MG63 (cell line): ENCODE data around the gene MCTP1. TPM values are rescaled to one million over a fixed set of nuclear protein-coding genes. Genes with fewer than 3 reads are reported as not detected.
"Not testable (repeated sequence)": the region's sequence is repeated elsewhere in the genome, so short reads cannot be mapped to it uniquely, and the experiment has no call there.

Source experiments
- DNase-seq: peaks from one replicate; pipeline ENCODE4 v3.0.0-alpha.2; 2020
- H3K27me3 ChIP-seq: fragments of 250-450 bp; sonication (Bioruptor Pico); 2 replicates; pipeline ENCODE4 v1.5.1; 2020; ENCODE audit warnings: mild to moderate bottlenecking, moderate library complexity
- H3K36me3 ChIP-seq: fragments of 250-450 bp; sonication (Bioruptor Pico); 2 replicates; pipeline ENCODE4 v1.5.1; 2020; ENCODE audit warnings: mild to moderate bottlenecking, moderate library complexity
- H3K4me3 ChIP-seq: fragments of 250-450 bp; sonication (Bioruptor Pico); 2 replicates; pipeline ENCODE4 v1.5.1; 2020; ENCODE audit warnings: mild to moderate bottlenecking, moderate library complexity
- H3K9me3 ChIP-seq: fragments of 250-450 bp; sonication (Bioruptor Pico); 2 replicates; pipeline ENCODE4 v1.5.1; 2020; ENCODE audit warnings: mild to moderate bottlenecking, moderate library complexity
- total RNA-seq: library from RNA; depleted of rRNA; stranded (reverse); fragments of >200 nt; shearing (Covaris generic); gene quantifications from 2 replicates; pipeline ENCODE4 v1.2.3, GENCODE V29; 2014; ENCODE audit warnings: low replicate concordance

MCTP1 gene
- total RNA-seq, 1 experiment from 2014 or later = 3.1 TPM

DNA sequence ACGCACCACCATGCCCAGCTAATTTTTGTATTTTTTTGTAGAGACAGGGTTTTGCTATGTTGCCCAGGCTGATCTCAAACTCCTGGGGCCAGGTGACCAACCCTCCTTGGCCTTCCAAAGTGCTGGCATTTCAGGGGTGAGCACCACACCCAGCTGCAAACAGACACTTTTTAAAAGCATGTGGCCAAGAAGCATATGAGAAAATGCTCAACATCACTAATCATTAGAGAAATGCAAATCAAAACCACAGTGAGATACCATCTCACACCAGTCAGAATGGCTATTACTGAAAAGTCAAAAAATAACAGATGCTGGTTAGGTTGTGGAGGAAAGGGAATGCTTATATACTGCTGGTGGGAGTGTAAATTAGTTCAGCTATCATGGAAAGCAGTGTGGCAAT, 439.2 kb downstream of the MCTP1 start:
- DNase-seq, H3K4me3 ChIP-seq, H3K9me3 ChIP-seq, H3K36me3 ChIP-seq, H3K27me3 ChIP-seq: not testable (repeated sequence)

DNA sequence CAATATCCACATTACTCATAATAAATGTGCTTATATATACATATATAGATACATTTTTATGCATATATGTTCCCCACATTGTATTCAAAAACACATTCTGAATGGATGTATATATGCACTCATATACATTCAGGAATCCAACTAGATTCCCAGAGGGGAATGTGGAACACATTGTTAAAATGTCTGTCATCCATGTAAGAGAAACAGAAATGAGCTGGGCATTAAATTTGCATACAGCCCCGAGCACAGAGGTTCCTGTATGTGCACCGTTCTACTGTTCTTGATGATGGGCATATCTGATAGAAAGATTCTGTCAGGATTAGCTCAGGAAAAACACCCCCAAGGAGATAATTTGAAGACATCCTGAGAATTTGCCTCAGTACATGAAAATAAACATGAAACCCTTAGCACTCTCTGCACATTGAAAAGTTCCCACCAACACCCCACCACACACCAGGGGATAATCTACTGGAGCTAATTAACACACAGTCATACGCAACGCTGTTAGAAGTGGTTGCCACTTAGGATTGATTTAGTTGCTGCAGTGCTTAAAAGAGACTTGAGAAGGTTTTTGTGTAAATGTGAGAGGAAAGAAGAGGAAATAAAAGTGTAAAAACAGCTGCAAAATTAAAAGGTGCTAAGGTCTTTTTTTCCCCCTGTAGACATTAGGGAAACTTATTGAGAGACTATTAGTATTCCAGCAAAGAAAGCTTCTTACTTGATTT, 443.1 kb downstream of the MCTP1 start:
- no peak for DNase-seq
- Histone ChIP-seq H3K9me3 (no peaks in the 10 kb centered on the region), H3K36me3 (no peaks in the 10 kb centered on the region), H3K27me3 (peaks cover 4% of the 10 kb centered on the region; the same call in 1 of the 2 replicates), H3K4me3 (no peak overlapping the region)

DNA sequence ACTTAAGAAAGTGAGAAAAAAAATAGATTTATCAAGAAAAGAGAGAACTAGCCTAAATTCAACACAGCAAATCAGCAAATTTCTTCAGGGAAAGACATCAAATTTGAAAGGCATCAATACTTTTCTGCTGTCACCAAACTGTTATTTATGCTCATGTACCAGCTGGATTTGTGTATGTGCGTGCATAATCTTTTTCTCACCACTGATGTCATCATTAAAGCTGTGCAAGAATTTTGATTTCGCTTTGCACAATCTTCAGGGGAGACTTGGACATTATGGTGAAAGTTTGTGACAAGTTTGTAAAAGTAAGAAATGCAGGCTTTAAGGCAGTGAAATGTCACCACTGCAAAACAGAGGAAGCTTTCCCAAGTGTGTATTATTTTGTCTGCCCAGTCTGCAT, 451.0 kb downstream of the MCTP1 start:
- no peak overlapping the region for H3K4me3 ChIP-seq
- 0 out of 2 replicates have a peak, but pooled peaks cover 2% of the 10 kb centered on the region for H3K27me3 ChIP-seq
- no peaks in the 10 kb centered on the region for H3K36me3 ChIP-seq
- no peaks in the 10 kb centered on the region for H3K9me3 ChIP-seq
- no peak for DNase-seq

DNA sequence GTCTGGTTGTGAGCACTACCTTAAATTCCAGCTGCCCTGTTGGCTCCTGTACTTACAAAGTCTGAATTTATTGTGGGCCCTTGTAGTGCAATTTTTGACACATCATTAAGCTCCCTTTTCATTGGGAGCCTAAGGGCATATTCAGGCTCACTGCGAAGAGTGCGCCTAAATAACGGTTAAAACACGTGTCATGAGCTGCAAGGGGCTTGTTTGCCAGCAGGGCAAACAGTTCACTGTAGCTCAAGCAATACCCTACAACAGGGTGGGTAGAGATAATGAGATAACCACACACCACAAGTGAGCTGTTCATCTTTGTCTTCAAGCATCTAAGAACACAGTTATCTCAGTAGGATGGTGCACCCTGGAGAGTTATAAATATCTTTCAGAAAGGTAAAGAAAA, 452.2 kb downstream of the MCTP1 start:
- DNase-seq = no peak
- no peak overlapping the region for H3K4me3 ChIP-seq
- no peaks in the 10 kb centered on the region for H3K9me3 ChIP-seq
- no peaks in the 10 kb centered on the region for H3K36me3 ChIP-seq
- H3K27me3 ChIP-seq = 0 out of 2 replicates have a peak, but pooled peaks cover 2% of the 10 kb centered on the region

GRCh38 chr5:94830520-94830919, 454.4 kb downstream of the MCTP1 start:
- Histone ChIP-seq H3K9me3 (no peaks in the 10 kb centered on the region), H3K27me3 (peaks cover 6% of the 10 kb centered on the region; the same call in 1 of the 2 replicates), H3K4me3 (no peak overlapping the region), H3K36me3 (no peaks in the 10 kb centered on the region)
- DNase-seq = no peak

- not testable (repeated sequence) for DNase-seq, H3K36me3 ChIP-seq, H3K4me3 ChIP-seq, H3K9me3 ChIP-seq
- peaks cover 10% of the 10 kb centered on the region for H3K27me3 ChIP-seq
Observed at GRCh38 chr5:94828222-94828621, 456.7 kb downstream of the MCTP1 start.

- no peak for DNase-seq
- no peaks in the 10 kb centered on the region for H3K36me3 ChIP-seq
- H3K9me3 ChIP-seq = no peaks in the 10 kb centered on the region
- H3K27me3 ChIP-seq = peaks cover 4% of the 10 kb centered on the region; the same call in 1 of the 2 replicates
- no peak overlapping the region for H3K4me3 ChIP-seq
Observed at GRCh38 chr5:94820488-94820887, 464.4 kb downstream of the MCTP1 start.

- no peaks in the 10 kb centered on the region for H3K9me3 ChIP-seq
- H3K4me3 ChIP-seq = no peak overlapping the region
- no peaks in the 10 kb centered on the region for H3K36me3 ChIP-seq
- no peaks in the 10 kb centered on the region; the same call in 1 of the 2 replicates for H3K27me3 ChIP-seq
- no peak for DNase-seq
Observed at GRCh38 chr5:94818904-94819303, 466.0 kb downstream of the MCTP1 start.

- Histone ChIP-seq H3K4me3 (no peak overlapping the region), H3K9me3 (no peaks in the 10 kb centered on the region), H3K36me3 (no peaks in the 10 kb centered on the region), H3K27me3 (no peaks in the 10 kb centered on the region; the same call in none of the 2 replicates)
- DNase-seq = no peak
Observed at GRCh38 chr5:94815313-94816039, 469.4 kb downstream of the MCTP1 start.

- no peaks in the 10 kb centered on the region; the same call in none of the 2 replicates for H3K27me3 ChIP-seq
- no peak overlapping the region for H3K4me3 ChIP-seq
- no peaks in the 10 kb centered on the region for H3K36me3 ChIP-seq
- H3K9me3 ChIP-seq = no peaks in the 10 kb centered on the region
- DNase-seq = no peak
Observed at GRCh38 chr5:94812232-94812631, 472.7 kb downstream of the MCTP1 start.

GRCh38 chr5:94811331-94811730, 473.6 kb downstream of the MCTP1 start:
- Histone ChIP-seq H3K4me3 (no peak overlapping the region), H3K27me3 (peaks cover 3% of the 10 kb centered on the region), H3K36me3 (no peaks in the 10 kb centered on the region), H3K9me3 (no peaks in the 10 kb centered on the region)
- no peak for DNase-seq

DNA sequence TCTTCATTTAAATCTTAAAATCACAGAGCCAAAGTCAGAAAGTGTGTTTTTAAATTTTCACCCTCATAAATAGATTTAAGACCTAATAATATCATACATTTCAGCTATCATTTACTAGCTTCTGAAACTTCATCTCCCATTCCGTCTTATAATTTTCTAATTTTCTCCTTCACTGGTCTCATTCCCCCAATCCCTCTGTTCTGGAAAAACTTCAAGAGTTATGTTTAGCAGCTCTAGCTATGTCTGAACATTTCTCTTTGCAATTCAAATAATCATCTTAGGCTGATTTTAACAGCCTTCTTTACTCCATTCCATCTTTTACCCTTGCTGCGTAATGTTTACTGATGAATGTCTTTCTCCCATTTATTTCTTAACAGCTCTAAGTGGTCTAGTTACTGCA, 474.0 kb downstream of the MCTP1 start:
- H3K36me3 ChIP-seq = no peaks in the 10 kb centered on the region
- DNase-seq = no peak
- H3K9me3 ChIP-seq = no peaks in the 10 kb centered on the region
- no peak overlapping the region for H3K4me3 ChIP-seq
- H3K27me3 ChIP-seq = peaks cover 3% of the 10 kb centered on the region

GRCh38 chr5:94810281-94810680, 474.6 kb downstream of the MCTP1 start:
- no peaks in the 10 kb centered on the region for H3K36me3 ChIP-seq
- H3K27me3 ChIP-seq = peaks cover 3% of the 10 kb centered on the region
- H3K4me3 ChIP-seq = no peak overlapping the region
- DNase-seq = no peak
- no peaks in the 10 kb centered on the region for H3K9me3 ChIP-seq

- Histone ChIP-seq H3K4me3 (no peak overlapping the region), H3K27me3 (peaks cover 3% of the 10 kb centered on the region), H3K36me3 (no peaks in the 10 kb centered on the region), H3K9me3 (no peaks in the 10 kb centered on the region)
- no peak for DNase-seq
Observed at GRCh38 chr5:94808497-94808896, 476.4 kb downstream of the MCTP1 start.

- Histone ChIP-seq H3K9me3 (no peaks in the 10 kb centered on the region), H3K27me3 (peaks cover 3% of the 10 kb centered on the region), H3K4me3 (no peak overlapping the region), H3K36me3 (no peaks in the 10 kb centered on the region)
- no peak for DNase-seq
Observed at GRCh38 chr5:94807985-94808384, 476.9 kb downstream of the MCTP1 start.

- DNase-seq = no peak
- H3K9me3 ChIP-seq = no peaks in the 10 kb centered on the region
Observed at GRCh38 chr5:94802450-94802849, 482.4 kb downstream of the MCTP1 start.

DNA sequence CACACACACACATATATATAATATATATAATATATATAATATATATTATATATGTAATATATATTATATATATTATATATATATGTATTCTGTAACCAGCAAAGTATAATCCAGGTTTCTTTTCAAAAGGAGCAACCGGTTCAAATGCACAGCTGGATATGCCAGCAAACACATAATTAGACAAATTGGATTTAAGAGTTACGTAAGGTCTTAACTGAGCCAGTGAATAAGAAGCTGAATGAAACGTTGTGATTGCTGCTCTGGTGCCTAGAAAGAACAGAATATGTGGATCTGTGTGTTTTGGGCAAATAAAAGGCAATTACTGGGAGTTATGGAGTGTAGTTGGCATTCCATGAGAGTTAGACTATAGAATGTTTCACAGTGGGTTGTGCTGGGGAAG, 488.3 kb downstream of the MCTP1 start:
- Histone ChIP-seq H3K36me3 (no peaks in the 10 kb centered on the region), H3K27me3 (peaks cover 14% of the 10 kb centered on the region), H3K4me3 (no peak overlapping the region), H3K9me3 (no peaks in the 10 kb centered on the region)
- no peak for DNase-seq

More at GRCh38 chr5:94802450-94802849, 482.4 kb downstream of the MCTP1 start:
- H3K4me3 ChIP-seq = no peak overlapping the region
- peaks cover 14% of the 10 kb centered on the region for H3K27me3 ChIP-seq
- no peaks in the 10 kb centered on the region for H3K36me3 ChIP-seq

- DNase-seq = no peak
- no peaks in the 10 kb centered on the region for H3K36me3 ChIP-seq
- H3K27me3 ChIP-seq = peaks cover 3% of the 10 kb centered on the region; the same call in 1 of the 2 replicates
- H3K9me3 ChIP-seq = no peaks in the 10 kb centered on the region
- no peak overlapping the region for H3K4me3 ChIP-seq
Observed at GRCh38 chr5:94793816-94794198, 491.1 kb downstream of the MCTP1 start.
